ENCODE measurements around the gene SPDYE6.
"Not testable (repeated sequence)": the region's sequence is repeated elsewhere in the genome, so short reads cannot be mapped to it uniquely, and the experiment has no call there.

Gene SPDYE6, protein sequence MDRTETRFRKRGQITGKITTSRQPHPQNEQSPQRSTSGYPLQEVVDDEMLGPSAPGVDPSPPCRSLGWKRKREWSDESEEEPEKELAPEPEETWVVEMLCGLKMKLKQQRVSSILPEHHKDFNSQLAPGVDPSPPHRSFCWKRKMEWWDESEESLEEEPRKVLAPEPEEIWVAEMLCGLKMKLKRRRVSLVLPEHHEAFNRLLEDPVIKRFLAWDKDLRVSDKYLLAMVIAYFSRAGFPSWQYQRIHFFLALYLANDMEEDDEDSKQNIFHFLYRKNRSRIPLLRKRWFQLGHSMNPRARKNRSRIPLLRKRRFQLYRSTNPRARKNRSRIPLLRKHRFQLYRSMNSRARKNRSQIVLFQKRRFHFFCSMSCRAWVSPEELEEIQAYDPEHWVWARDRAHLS

DNA sequence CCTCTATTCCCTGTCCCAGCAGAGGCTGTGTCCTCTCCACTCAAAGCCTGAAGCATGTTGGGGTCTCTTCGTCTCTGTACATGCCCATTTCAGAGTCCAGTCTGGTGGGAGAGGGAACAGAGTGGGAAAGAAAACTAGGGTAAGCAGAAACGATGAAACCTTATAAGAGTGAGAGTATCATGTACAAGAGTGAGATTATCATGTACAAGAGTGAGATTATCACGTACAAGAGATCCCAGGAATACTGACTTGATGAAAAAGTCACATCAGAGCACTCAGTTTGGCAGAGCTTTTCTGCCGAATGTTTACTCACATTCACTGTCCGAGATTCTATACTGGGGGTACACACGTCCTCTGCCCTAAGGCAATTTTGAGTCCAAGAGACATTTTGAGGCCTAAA lies at the start of gene SPDYE6:
SPDYE6 (minus strand) TSS at position 101 of the 400 bp plus-strand sequence. CDS start 421 bp downstream, outside the sequence.
- not testable (repeated sequence) for DNase-seq

DNA sequence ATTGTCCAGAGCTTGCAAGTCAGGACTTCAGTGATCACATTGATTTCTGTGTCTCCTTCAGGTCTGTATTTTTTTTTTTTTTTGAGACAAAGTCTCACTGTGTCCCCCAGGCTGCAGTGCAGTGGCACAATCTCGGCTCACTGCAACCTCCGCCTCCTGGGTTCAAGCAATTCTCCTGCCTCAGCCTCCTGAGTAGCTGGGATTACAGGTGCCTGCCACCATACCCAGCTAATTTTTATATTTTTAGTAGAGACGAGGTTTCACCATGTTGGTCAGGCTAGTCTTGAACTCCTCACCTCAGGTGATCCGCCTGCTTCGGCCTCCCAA lies 48.6 kb upstream of the SPDYE6 start:
- not testable (repeated sequence) for DNase-seq

DNA sequence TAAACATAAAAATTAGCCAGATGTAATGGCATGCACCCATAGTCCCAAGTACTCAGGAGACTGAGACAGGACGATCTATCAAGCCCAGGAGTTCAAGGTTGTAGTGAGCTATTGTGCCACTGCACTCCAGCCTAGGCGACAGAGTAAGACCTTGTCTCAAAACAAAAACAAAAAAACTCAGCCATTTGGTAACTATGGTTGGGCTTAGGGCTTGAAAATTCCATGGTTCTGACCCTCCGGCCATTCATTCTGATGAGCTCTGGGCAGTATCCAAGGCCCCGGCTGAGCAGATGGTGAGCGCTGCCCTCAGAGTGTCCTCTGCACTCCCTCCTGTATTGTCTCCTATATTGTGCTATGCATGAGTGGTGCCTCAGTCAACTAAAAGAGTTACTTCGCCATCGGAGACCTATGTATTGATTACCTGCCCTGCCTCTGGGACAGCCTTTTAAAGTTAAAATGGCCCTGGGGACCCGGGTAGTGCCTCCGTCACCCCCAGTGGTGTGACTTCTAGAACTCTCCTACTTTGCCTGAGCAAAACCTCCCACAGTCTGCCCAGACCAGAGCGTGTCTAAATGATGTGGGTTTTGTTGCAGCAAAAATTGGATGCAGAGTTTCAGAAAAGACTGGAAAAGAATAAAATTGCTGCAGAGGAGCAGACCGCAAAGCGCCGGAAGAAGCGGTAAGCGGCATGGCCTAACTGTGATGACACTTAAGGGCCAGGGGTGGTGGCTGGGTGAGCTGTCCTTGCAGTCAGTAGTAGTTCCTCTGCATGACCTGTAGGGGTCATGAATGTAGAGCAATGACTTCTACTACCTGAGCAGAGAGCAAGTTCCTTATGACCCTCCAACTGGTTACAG lies 48.0 kb upstream of the SPDYE6 start:
- DNase-seq: peak; percentile 10

DNA sequence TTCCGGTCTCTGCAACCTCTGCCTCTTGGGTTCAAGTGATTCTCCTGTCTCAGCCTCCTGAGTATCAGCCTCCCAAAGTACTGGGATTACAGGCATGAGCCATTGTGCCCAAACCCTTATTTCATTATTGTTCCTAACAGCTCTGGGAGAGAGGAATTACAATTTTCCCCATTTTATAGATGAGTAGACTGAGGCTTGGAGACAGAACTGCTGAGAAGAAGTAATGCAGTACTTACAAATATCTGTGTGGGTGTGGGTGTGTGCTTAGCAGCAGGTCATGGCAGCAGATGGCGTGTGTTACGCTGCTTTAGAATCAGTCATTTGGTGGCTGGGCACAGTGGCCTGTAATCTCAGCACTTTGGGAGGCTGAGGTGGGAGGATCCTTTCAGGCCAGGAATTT lies 47.3 kb upstream of the SPDYE6 start:
- DNase-seq: no peak

DNA sequence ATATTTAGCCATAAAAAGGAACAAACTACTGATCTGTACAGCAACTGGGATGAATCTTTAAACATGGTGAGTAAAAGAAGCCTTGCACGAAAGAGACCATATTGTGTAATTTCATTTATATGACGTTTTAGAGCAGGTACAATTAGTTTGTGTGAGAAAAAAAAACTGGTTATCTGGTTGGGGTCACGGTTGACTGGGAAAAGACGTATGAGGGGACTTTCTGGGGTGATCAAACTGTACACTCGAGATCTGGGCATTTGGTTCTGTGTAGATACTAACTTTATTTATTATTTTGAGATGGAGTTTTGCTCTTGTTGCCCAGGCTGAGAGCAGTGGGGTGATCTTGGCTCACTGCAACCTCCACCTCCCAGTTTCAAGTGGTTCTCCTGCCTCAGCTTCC lies 44.1 kb upstream of the SPDYE6 start:
- DNase-seq: no peak

DNA sequence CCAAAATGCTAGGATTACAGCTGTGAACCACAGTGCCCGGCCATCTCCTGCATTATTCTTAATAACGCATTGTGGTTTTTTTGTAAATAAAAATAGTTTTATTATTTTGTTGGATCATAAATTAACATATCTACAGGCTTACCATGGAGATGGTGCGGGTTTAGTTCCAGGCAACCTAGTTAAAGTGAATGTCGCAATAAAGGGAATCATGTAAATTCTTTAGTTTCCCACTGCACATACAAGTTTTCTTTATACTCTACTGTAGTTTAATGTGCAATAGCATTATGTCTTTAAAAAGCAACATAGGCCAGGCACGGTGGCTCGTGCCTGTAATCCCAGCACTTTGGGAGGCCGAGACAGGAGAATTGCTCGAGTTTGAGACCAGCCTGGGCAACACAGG lies 42.3 kb upstream of the SPDYE6 start:
- DNase-seq: no peak

DNA sequence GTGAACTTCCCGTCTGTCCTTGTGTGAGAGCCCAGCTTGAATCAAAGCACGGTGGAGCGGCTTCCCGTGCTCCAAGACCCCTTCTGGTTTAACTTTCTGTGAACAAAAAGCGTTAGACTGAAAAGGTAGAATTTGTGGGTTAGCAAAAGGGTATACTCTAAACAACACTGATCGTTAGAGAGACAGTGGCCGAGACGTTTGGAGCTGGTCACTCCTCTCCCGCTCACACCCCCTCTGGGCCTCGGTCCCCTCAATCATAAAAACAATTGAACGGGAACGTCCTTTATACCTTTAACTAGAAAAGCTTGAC lies 40.4 kb upstream of the SPDYE6 start:
- DNase-seq: peak; percentile 27

DNA sequence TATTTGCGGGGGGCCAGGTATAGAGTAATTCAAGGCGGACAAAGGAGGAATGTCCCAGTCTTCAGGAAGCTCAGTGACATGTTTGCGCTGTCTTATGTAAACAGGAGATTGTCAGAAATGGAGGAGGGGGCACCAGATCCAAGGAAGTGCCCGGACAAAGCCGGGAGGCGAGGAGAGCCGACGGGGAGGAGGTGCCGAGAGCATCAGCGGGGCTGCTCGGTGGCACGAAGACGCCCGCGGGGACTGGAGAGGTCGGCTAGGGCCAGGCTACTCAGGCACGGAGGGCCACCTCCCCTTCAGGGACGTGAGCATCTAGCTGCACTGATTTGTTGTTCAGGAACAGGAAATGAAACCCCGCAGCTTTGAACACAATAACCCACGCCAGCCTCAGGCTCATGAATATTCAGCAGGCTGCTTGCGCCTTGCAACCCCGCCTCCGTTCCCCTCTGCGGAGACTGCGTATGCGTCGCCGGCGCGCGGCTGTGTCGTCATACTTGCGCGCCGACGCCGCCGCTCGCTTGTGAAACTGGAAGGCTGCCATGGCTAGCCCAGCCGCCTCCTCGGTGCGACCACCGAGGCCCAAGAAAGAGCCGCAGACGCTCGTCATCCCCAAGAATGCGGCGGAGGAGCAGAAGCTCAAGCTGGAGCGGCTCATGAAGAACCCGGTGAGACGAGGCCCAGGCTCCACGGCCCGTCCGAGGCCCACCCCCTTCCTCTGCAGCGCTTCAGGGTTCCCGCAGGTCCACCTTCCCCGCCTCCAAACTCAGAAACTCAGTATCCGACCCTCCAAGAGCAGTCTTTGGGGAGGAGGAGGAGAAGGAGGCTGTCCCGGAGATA lies 39.8 kb upstream of the SPDYE6 start, which contains the start of gene PRKRIP1:
PRKRIP1 (plus strand) TSS at position 491 of the 837 bp plus-strand sequence; CDS start at position 540, 49 bp downstream.
- peak; percentile 88 for DNase-seq

DNA sequence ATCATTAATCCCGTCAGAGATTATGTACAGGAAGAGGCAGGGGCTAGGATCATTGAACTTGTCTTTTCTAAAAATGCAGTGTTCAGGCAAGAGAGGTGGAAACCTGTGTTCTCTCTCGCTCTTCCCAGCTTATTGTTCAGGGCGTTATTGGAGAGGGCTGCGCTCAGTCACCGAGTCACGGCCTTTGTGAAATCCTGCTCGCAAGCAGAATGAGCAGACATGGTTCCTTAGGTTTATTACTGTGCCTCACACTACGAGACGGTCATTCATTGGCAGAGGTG lies 39.3 kb upstream of the SPDYE6 start:
- DNase-seq: no peak

DNA sequence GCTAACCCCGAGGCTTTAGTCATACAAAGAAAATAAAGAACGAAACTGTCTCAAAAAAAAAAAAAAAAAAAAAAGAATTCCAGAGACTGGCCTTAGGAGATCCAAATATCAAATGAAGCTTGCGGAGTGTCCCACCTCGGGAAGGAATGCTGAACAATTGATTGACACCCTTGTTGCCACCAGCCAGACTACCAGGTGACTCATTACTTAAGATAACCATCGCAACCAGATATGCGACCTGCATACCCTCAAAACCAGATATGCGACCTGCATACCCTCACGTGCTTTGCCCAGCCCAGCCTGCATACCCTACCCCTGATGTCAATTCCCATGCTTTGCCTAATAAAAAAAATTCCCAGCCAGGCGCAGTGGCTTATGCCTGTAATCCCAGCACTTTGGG lies 37.2 kb upstream of the SPDYE6 start:
- DNase-seq: no peak

DNA sequence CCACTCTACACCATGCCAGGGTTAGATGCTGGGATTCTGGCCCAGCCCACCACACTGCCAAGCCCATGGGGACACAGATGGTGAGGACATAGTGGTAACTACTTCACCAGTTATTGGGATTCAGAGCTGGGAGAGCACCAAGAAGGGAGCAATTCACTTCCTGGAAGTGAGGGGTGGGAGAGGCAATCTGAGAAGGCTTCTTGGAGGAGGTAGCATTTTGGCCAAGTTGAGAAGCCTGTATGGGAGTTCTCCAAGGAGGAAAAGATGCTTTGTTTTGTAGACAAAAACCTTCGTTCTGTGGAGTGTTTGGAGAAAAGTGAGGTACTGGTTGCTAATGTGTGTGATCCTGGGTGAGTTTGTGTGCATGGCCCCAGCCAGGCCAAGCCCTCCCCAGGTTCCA lies 36.1 kb upstream of the SPDYE6 start:
- no peak for DNase-seq

DNA sequence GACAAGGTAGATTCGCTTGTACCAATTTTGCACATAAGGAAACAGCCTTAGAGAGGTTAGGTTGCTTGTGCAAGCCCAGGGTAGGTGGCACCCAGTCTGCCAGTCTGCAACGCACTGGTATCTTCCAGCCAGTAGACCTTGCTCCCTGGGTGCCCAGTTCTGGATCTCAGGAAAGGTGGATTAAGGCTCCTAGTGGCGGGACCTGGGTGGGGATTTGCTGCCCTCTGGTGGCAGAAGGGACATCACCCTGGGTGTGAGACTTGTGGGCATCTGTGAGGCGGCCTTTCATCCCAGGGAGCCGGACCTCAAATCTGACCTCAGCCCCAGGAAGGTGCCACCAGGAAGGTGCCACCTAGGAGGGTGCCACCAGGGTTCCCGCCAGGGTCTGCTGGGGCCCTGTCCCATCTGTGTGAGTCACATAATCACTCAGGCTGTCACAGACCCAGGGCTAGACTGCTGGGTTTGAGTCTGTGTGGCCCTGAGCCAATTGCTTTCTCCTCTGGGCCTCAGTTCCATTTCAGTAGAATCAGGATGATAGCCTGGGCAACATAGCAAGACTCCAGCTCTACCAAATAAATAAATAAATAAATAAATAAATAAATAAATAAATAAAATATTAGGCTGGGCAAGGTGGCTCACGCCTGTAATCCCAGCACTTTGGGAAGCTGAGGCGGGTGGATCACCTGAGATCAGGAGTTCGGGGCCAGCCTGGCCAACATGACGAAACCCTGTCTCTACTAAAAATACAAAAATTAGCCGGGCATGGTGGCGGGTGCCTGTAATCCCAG lies 34.6 kb upstream of the SPDYE6 start:
- DNase-seq: peak; percentile 40

DNA sequence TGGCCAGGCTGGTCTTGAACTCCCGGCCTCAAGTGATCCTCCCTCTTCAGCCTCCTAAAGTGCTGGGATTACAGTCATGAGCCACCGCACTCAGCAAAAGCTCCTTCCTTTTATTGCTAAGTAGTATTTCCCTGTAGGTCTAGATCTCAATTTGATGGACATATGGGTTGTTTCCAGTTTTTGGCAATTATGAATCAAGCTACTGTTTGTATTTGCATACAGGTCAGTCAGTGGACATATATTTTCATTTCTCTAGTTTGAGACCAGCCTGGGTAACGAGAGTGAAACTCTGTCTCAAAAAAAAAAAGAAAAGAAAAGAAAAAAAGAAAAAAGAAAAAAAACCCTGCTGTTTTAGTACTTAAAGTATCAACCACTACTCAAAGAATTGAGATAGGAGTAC lies 33.6 kb upstream of the SPDYE6 start:
- no peak for DNase-seq

DNA sequence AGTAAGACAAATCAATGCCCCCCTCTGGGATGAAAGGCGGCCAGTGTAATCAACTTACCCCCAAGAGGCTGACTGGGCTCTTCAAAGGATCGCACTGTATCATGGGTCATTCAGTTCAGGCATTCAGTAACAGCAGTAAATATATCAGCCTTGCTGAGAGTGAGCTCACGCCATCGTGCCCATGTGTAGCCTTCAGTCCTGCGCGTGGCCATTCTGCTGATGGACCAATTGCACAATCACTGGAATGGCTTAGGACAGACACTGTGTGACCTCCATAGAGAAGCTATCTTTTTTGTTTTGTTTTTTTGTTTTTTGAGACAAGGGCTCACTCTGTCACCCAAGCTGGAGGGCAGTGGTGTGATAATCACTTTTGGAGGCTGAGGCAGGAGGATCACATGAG lies 30.8 kb upstream of the SPDYE6 start:
- no peak for DNase-seq

DNA sequence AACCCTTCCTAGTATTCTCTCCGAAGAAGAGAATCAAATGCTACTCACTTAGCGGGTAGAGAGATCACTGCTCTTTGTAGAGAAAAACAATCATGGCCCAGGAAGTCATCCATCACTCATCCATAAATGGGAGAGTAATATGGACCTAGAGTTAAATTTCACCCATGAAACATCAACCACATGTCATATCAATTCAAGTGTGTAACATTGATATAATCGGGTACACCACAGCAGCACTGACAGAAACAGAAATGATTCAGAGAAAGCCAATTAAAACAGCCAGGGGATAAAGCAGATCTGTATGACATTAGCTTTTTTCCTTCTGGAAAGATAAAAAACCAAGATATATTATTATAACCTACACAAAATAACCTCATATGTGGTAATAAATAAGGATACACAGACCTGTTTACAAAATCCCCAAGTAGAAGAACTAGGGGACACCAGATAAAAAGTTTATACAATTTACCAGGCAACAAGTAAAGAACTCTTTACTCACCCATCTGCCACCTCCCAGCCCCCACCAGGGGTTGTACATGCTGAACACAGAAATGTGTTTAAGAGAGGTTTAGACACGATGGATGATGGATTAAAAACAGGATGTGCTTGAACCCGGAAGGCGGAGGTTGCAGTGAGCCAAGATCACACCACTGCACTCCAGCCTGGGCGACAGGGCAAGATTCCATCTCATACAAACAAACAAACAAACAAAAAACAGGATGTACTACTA lies 25.6 kb upstream of the SPDYE6 start:
- not testable (repeated sequence) for DNase-seq

DNA sequence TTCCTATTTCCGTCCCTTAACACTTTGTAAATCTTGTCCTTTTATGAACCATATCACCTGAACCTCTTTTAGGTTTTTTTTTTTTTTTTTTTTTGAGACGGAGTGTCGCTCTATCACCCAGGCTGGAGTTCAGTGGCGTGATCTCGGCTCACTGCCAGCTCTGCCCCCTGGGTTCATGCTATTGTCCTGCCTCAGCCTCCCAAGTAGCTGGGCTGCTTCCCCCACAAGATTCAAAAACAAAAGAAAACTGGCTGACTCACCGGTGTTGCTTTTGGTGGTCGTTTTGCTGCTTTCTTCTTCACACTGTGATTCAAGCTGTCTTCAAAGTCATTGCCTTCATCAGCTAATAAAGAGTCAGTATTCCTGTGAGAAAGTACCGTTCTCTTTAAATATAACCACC lies 24.6 kb upstream of the SPDYE6 start:
- DNase-seq: not testable (repeated sequence)

DNA sequence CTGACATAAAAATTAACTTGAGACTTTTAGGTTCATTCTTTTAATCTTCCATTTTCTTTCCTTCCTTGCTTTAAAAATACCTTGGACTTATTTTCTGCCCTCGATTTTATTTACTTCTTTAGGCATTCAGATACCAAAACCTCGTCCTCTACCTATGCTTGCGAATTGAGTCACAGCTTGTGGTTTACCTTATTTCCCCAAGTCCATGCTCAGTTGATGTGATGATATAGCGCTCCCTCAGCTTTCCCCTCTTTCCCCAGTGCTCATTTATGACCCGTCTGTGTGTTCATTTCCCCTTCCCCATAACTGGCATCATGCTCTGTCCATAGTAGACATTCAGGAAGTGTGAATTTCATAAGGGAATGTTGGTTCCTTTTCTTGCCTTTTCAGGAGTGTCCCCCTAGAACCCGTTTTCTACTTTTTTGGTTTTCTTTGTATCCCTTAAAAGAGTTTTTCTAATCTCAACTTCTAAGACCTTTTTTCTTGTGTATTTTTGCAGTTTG lies 20.8 kb upstream of the SPDYE6 start:
- no peak for DNase-seq

DNA sequence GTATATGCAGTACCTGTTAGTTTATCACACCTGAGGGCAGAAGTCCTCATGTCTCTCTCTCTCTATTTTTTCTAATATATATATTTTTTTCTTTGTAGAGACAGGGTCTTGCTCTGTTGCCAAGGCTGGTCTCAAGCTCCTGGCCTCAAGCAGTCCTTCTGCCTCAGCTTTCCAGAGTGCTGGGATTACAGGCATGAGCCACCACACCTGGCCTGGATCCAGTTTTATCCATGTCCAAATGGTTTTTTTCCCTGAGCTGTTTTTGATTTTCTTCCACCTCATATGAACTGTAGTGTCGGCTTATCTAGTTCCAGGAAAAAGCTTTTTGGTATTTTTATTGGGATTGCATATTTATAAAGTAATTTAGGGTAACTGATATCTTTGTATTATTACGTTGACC lies 16.6 kb upstream of the SPDYE6 start:
- DNase-seq: not testable (repeated sequence)

DNA sequence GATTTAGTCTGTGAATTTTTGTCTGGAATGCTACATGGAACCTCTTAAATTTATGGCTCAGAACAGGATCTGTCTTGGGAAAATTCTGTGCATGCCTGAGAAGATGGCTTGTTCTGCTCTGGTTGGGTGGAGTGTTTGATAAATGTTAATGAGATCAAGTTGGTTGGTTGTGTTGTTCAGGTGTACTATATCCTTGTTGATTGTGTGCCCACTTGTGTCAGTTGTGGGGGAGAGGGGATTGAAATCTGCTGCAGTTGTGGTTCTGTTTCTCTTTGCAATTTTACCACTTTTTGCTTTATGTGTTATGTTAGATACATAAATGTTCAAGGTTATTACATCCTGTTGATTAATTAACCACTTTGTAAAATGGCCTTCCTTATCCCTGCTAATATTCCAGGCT lies 13.8 kb upstream of the SPDYE6 start:
- not testable (repeated sequence) for DNase-seq

DNA sequence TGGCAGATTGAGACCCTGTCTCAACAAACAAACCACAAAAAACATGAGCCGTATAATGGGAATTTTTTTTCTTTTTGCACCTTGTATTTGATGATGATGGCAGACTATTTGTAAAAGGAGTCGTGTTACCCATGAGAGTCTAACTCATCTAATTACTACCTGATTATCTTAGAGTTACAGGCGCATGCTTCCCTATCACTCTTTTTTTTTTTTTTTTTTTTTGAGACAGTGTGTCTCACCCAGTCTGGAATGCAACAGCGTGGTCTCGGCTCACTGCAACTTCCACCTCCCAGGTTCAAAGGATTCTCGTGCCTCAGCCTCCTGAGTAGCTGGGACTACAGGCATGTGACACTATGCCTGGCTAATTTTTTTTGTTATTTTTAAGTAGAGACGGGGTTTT lies 9.1 kb upstream of the SPDYE6 start:
- DNase-seq: not testable (repeated sequence)

DNA sequence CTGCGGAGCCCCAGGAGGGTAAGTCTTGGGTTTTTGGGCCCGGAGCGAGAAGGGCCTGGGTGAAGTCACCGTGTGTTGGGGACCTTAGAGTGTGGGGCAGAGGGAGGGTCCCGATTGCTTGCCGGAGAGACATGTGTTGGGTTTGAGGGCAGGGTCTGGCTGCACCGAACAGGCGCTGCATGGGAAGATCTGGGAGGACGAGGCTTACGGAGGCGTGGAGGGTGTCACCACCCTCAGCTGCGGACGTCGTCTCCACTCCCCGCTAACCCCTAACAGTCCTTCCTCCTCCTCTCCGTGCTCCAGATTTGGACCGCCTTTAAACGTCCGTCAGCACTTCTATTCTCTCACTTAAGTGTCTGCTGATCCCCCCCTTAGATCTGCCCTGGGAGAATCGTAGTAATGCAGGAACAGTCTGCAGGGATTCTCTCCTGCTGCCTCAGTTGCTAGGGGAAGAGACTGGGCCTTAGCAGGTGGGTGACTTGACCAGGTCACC lies 8.2 kb upstream of the SPDYE6 start:
- not testable (repeated sequence) for DNase-seq
